ENCODE data around the gene PLA2G4D. TPM values are rescaled to one million over a fixed set of nuclear protein-coding genes. Genes with fewer than 3 reads are reported as not detected.
A peak's percentile ranks its signal among the peaks of the same experiment; 100 is the strongest.
"Not testable (repeated sequence)": the region's sequence is repeated elsewhere in the genome, so short reads cannot be mapped to it uniquely, and the experiment has no call there.

Gene PLA2G4D
- polyA plus RNA-seq, 3 donors = 0.04 TPM; not detected in 1

DNA sequence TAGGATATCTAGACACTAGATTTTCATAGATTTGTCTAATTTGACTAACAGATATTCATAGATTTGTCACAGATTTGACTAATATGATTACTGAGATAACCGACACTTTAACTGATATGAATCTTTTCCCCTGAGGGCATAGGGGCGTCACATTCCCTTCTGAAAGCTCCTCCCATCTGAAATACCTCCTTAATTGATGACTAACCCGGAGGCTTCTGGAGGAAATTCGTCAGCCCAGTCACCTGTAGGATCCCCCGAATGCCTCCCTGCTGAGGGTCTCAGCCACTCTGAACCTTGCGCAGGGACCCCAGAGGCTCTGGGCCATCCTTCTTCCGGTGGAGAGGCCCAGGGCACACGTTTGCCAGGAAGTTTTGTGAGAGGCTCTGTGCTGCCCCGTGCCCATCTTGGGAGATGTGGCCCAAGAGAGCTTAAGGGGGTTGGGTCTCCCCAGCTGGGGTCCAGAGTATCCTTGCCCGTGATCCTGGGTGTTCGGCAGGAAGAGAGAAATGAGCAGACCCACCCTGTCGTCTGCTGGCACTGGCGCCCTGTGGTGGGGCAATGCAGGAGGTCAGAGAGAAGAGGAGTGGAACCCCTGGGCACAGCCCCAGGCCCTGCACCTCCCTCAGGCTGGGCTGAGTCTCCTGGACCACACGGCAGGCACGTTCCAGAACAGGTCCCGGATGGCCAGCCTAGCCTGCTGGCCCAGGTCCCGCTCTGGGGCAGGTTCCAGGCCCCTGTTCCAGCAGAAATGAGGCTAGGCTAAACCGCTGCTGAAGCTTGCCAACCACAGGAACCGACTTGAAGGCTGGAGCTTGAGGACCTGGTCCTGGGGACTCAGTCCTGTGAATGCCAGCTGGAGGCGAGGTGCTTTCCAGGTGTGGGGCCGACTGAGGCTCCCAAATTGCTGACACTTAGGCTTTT is 1.7 kb downstream of the PLA2G4D start:
- no peak for DNase-seq (ENCODE audit: low read depth in 3 of 3, low spot score in 2 of 3)

DNA sequence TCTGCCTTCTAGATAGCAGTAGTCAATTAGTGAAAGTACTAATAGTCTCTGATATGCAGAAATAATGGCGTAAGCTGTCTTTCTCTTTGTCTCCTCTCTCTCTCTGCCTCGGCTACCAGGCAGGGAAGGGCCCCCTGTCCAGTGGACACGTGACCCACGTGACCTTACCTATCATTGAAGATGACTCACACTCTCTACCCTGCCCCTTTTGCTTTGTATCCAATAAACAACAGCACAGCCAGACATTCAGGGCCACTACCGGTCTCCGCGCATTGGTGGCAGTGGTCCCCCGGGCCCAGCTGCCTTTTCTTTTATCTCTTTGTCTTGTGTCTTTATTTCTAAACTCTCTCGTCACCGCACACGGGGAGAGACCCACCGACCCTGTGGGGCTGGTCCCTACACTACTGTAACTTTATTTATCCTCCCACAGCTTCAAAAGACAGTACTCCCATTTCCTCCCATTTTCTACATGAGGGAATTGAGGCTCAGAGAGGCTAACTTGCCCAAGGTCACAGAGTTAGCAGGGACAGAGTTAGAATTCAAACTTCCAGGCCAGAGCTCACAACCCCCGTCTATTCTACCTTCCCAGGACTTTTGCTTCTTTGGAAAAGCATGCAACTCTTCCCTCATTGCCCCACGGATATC is 2.5 kb downstream of the PLA2G4D start:
- DNase-seq (ENCODE audit: low read depth in 3 of 3, low spot score in 2 of 3) = not testable (repeated sequence)

DNA sequence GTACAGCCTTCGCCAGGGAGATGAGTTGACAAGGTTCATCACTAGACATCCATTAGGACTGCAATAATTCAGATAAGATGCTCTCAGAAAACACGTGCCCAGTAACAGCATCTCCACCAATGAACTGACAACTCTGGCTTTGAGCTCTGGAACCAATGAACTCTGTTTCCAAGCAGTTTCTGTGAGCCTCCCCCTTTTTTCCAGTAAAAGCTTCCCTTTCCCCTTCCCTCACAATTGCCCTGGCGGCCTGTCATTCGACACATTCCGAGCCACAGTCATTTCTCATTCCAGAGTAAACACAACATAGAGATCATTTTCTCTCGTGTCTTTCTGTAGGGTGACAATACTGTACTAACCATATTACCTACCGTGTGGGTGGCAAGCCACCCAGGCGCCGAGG is 3.6 kb downstream of the PLA2G4D start:
- DNase-seq (ENCODE audit: low read depth in 3 of 3, low spot score in 2 of 3) = no peak

DNA sequence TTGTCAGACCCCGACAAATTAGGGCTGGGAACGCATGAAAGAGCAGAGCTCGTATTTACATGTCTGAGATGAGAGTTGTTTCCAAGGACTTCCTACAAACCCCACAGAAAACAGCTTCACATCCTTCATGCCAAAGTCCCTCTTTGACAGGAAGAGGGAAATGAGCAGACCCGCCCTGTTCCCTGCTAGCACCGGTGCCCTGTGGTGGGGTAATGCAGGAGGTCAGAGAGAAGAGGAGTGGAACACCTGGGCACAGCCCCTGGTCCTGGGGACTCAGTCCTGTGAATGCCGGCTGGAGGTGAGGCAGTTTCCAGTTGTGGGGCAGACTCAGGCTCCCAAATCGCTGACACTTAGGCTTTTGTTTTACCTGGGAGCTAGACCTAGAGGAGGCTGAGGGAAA is 4.0 kb downstream of the PLA2G4D start:
- no peak for DNase-seq (ENCODE audit: low read depth in 3 of 3, low spot score in 2 of 3)

DNA sequence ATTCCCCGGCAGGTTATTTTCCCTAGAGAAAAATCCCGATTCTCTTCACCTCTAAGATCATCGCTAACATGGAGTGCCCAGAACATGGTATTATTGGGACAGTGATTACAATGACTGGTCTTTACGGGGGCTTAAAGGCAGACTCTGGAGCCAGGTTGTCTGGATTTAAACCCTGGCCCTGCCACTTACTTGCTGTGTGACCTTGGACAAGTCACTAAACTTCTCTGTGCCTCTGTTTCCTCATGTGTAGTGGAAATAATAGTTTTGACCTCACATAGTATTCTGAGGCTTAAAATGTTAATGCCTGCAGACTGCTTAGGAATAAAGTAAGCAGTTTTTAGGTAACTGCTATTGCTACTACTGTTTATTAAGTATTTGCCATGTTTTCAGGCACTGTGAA is 4.4 kb downstream of the PLA2G4D start:
- DNase-seq (ENCODE audit: low read depth in 3 of 3, low spot score in 2 of 3) = no peak

DNA sequence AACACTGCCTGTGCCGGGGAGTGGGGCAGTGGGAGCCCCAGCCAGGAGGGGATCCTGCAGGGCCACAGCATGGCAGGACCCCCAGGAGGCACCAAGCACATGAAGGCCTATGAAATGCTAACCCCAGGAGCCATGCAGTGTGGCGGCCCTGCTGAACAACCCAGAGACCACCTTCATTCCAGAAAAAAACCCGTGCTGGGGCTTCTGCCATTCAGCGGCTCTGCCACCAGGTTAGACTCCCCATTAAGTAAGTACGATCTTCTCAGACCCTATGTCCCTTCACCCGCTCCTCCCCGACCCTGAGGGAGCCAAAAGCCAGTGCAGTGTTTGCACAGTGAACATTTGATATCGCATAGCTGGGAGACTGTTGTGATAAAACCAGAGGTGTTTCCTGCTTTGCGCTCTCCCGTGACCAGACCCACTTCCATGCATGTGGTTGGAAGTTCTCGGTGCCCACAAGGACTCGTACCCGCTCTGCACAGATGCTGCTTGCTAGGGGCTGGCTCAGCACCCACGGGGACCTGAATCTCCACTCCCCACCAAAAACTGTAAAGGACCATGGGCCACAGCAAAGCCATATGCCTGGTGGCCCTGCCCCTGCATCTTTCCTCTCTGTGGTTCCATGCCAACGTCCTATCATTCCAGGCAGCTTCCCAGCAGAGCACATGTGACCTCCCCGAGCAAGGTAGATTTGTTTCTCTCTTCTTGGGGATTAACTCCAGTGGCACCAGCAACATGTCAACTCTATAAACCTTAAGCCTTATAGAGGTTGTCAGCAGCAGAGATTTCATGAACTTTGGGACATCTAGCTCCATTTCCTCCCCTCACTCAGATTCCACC is 5.3 kb downstream of the PLA2G4D start:
- no peak for DNase-seq (ENCODE audit: low read depth in 3 of 3, low spot score in 2 of 3)

DNA sequence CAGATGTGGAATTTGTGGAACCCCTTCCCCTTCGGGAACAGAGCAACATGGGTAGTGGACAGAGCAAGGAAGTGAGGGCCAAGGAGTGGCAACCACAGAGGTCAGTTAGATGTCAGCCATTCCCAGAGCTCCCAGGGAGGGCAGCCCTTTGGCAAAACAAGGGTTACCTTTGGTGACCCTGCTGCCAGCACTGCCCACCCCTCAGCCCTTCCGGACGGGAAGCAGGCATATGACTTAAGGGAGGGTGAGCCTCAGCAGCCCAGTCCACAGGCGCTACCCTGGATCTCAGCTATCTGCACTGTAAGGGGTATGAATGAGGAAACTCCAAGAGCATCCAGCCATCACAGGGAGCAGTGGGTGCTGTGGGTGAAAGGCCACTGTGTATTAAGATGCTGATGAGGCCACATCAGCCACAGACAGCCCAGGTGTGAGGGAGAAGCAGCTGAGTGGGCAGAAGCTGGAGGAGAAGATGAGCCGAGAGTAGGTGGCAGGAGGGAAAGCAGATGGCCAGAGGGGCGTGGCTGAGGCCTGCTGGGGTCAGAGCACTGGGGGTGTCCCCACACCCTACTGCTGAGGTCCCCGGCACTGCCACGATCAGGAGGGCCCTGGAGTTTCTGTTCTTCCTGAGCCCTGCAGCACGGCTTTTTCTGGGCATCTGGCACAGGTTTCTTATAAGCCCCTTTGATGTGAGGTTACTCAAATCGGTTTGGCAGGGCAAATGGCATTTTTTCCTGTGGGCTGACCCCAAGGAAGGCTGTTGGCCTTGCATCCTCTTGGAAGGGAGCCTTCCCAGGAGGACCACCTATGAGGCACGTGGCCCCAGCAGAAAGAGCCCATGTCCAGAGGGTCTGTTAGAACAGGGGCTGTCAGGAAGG is 6.2 kb downstream of the PLA2G4D start:
- no peak for DNase-seq (ENCODE audit: low read depth in 3 of 3, low spot score in 2 of 3)

DNA sequence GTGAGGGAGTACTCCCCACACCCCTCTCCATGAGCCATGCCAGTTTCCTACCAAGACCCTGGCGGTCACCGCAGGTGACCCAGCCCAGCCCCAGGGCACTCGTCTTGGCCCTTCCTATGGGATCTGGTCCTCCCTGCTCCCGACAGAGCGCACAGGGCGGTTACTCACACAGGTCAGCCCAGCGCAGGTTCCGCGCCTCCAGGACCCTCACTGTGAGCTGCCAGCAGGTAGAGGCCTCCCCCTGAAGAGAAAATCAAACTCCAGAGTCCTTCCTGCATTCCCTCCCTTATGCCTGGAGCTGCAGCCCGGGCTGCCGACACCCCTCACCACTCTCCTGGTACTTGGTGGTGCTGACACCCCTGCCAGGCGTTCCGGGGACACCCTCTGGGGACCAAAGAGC is 6.9 kb downstream of the PLA2G4D start:
- no peak for DNase-seq (ENCODE audit: low read depth in 3 of 3, low spot score in 2 of 3)

DNA sequence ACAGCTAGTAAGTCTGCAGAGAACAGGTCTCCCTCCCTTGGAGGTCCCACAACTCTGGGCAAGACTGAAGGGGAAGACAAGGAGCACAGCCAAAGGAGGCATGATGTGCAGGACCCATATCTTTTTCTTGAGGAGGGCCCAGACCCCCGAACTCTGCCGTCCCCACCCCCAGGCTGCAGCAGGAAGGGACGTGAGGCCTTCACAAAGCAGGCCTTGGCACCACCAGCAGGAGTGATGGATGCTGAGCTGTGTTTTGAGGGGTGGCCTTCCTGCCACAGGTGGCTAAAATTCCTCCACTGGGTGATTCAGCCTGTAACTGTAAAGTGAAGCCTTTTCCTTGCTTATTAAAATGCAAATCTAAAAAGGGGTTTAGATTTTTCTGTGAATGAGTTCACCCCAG is 8.6 kb downstream of the PLA2G4D start:
- DNase-seq (ENCODE audit: low read depth in 3 of 3, low spot score in 2 of 3) = no peak

DNA sequence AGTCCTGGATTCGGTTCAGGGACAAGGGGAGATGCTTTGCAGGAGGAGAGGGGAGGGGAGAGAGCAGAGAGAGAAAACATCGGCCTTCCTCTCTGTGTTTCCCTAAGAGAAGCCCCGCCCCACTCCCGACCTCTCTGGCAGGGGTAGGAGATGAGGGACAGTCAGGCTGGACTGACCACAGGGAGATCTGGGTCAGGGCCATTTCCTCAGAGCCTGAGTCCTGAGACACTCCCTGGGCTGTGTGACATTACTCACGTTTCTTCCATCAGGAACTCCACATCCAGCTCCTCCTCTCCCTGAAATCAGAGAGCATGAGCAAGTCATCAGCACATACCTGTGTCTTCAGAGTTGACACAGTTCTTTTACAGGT is 9.1 kb downstream of the PLA2G4D start:
- DNase-seq (ENCODE audit: low read depth in 3 of 3, low spot score in 2 of 3) = no peak

DNA sequence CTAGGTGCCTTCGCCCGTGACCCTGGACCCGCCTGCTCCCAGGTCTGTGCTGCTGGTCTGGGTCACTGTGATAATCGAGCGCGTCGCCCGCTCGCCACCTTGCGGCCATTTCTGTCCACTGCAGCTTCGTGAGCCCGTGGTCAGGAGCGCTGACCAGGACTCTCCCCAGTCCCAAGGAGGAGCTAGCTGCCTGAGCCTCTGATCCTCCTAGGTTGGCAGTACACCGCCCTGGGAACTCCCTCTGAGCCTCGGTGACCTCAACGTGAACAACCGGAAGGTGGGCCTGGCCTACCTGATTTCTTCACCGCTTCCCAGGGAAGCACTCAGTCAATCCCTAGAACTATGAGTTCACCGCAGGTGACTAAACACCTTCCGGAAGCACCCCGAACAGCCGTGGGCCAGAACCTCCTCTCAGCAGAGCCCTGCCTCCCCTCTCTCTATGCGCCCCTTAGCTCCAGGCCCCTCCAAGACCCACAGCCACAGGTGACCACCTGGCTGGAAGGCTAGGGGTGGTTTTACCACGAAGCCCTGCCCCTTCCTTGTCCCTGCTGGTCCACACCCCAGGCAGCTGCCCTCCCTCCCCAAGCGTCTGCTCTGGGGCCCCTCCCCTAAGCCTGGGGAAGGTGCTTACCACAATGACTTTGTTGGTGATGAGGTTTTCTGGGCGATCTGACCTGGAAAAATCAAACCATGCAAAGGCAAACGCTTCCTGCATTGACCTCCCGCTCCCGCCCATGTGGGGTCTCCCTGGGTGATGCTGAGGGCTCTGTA is 9.7 kb downstream of the PLA2G4D start:
- peak in 1 of 3 donors; percentile 33 for DNase-seq (ENCODE audit: low read depth in 3 of 3, low spot score in 2 of 3)

DNA sequence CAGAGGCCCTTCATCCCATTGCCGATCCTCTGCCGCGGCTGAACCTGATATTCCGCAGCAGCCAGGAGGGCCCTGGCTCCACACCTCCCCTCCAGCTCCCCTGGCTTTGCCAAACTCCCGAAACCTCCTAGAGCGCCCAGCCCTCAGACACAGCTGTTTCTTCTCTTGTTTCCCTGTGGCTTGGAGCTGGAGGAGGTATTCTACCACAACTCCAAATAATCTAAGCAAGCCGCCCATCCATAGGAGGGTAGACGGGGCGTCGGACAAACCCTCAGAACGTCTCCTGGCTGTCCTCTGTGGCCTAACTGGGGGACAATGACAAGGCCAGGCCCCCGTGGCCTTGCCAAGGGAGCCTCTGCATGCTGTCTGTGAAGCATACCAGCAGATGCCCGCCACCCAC is 10.4 kb downstream of the PLA2G4D start:
- no peak for DNase-seq (ENCODE audit: low read depth in 3 of 3, low spot score in 2 of 3)

DNA sequence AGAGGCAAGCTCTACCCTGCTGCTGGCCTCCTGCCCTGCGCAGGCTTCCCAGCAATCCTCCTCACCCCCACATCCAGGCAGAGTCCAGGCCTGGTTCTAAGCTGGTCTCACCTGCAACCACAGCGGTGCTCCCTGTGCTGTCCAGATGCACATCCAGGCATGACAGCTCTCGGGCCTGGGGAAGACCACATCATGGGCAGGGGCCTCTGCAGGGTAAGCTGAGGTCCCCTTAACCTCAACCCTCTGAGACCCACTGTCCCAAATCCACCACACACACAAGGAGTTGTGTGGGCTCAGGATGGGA is 10.8 kb downstream of the PLA2G4D start:
- no peak for DNase-seq (ENCODE audit: low read depth in 3 of 3, low spot score in 2 of 3)

DNA sequence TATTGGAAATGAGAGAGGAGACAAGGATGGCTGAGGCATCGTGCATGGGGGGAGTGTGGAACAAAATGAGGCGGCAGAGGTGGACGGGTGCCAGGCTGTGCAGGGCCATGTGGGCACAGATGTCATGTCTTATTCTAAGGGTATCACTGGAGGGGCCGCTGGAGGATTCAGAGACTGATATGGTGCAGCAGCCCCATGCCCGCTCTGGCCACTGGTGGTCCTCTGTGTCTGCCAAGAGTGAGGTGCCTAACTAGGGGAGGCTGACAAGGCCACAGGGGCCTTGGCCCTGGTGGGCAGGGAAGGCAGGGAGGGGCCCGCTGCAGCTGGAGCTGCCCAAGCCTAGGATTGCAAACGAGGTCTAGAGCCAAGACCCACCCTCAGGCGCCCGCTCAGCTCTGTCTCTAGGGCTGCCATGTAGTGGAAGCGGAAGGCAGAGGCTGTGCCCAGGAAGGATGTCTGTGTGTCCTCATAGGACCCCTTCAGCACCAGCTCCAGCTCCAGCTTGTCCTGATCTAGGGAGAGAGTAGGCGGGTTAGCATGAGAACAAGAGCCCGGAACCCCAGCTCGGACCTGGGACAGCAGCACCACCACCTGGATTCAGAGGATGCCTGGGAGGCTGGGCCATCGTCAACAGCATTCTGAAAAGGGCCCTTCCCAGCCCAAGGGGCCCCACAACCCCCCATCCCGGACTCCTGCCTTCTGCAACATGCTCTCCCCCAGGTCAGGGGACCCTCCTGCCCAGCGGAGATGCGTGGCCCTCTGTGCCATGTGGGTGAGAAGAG is 11.3 kb downstream of the PLA2G4D start:
- no peak for DNase-seq (ENCODE audit: low read depth in 3 of 3, low spot score in 2 of 3)

DNA sequence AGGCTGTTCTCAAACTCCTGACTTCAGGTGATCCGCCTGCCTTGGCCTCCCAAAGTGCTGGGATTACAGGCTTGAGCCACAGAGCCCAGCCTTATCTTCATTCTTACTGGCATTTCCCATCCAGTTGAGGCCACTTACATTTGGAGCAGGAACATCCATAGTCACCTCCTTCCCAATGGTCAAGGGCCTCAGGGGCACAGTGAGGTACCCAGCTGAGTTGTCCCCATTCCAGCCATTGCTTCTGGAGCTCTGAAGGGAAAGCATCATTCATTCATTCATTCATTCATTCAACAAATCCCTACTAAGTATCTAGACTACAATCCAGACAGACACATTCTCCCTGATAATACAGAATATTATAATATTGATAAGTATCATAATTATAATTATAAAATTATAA is 12.2 kb downstream of the PLA2G4D start:
- no peak for DNase-seq (ENCODE audit: low read depth in 3 of 3, low spot score in 2 of 3)

DNA sequence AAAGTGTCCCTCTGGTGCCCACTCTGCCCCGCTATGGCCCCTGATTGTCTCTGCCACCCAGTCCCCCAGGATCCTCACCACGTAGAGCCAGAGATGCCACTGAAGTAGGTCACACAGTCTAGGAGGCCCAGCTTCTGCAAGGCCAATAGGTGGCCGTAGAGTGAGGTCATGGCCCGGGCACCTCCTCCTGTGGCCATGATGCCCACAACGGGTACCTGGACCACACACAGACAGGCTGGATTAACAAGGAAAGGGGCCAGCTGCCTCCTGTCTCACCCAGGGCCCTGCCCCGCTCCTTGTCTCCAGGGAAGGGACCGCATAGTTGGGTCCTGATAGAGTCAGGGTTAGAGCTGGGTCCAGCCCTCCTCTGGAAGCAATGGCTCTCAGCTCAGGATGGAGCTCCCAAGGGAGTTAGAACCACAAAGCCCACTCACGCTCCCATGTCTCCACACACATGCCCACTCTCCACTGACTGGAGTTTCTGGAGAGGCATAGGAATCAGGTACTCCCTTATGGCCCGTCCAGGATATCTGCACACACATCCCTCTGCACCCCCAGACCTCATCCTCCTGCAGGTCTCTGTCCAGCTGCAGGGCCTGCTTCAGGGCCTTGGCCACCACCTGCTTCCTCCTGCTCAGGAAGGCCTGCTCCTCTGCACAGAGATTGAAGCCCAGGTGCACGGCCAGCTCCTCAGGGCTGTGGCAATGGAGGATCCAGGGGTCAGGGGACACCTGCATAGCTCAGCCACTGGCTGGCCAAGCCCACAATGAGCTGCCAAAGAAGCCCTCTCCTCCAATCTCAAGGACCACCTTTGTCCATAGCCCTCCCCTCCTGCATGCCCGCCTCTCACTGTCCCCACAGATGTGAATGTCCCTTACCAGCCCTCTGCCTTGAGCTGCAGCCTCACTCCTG is 13.2 kb downstream of the PLA2G4D start:
- DNase-seq (ENCODE audit: low read depth in 3 of 3, low spot score in 2 of 3) = no peak

DNA sequence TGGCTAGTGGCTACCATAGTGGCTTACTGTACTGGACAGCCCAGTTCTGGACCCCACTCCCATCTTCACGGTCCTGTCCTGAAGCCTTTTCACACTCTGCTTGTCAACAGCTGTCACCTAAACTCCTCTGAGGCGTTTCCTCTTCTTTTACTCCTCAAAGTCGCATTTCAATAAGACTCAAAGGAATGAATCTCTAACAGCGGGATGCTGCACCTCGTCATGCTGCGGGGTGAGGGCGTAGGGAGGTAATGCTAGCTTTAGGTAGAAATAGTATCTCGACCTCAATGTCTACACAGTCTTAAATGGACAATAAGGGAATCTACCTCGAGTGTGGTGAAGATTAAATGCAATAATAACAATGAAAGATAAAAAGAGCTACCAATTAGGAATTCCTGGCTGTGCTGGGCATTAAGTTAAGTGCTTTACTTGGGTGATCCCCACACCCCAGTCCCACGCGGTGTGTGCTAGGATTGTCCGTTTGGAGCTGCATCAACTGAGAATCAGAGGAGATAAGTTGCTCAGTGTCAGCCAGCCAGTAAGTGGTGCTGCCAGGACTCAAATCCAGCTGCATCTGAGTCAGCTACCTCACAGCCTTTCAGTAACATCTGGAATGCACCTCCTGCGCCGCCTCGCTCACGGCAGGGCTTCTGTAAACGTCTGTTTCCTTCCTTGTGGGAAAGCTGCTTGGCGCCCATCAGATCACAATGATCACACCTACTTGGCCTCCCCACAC is 14.0 kb downstream of the PLA2G4D start:
- no peak for DNase-seq (ENCODE audit: low read depth in 3 of 3, low spot score in 2 of 3)

Data from right renal cortex interstitium (tissue), 3 donors.